Activated CD8-positive, alpha-beta memory T cell treated with anti-CD3 and anti-CD28 coated beads, Interleukin-2, amount 50 U/mL, for 24 hours (primary cell): ENCODE results near the gene C7orf57.
"Not testable (repeated sequence)": the region's sequence is repeated elsewhere in the genome, so short reads cannot be mapped to it uniquely, and the experiment has no call there.

Experiments
- DNase-seq: peaks from one replicate; pipeline ENCODE4 v3.0.0-alpha.2; 2020; ENCODE audit errors: extremely low read depth

C7orf57 gene

GRCh38 chr7:48035301-48035966 is at the start of gene C7orf57:
TSS of gene C7orf57 (plus strand) at chr7:48035543. CDS start at chr7:48036309, 766 bp downstream.
- peak; percentile 56 for DNase-seq

GRCh38 chr7:47988496-47989386 is 46.6 kb upstream of the C7orf57 start:
- no peak for DNase-seq

- not testable (repeated sequence) for DNase-seq
These were observed 45.5 kb upstream of the C7orf57 start for GRCh38 chr7:47989607-47990400.

- DNase-seq, result no peak
These were observed 44.8 kb upstream of the C7orf57 start for GRCh38 chr7:47990592-47990991.

GRCh38 chr7:47991270-47991669 is 44.1 kb upstream of the C7orf57 start:
- DNase-seq, result no peak

GRCh38 chr7:47991741-47992311 is 43.5 kb upstream of the C7orf57 start:
- DNase-seq, result peak; percentile 67

GRCh38 chr7:47992446-47992845 is 42.9 kb upstream of the C7orf57 start:
- no peak for DNase-seq

- no peak for DNase-seq
These were observed 35.9 kb upstream of the C7orf57 start for GRCh38 chr7:47999413-47999812.

GRCh38 chr7:48000164-48000563 is 35.2 kb upstream of the C7orf57 start:
- not testable (repeated sequence) for DNase-seq

GRCh38 chr7:48004032-48004431 is 31.3 kb upstream of the C7orf57 start:
- DNase-seq, result no peak

- no peak for DNase-seq
These were observed 30.7 kb upstream of the C7orf57 start for GRCh38 chr7:48004638-48005037.

GRCh38 chr7:48006866-48007265 is 28.5 kb upstream of the C7orf57 start:
- DNase-seq, result no peak

GRCh38 chr7:48009257-48009656 is 26.1 kb upstream of the C7orf57 start:
- DNase-seq, result no peak

- DNase-seq, result no peak
These were observed 25.4 kb upstream of the C7orf57 start for GRCh38 chr7:48009954-48010353.

- DNase-seq, result no peak
These were observed 24.0 kb upstream of the C7orf57 start for GRCh38 chr7:48011323-48011722.

GRCh38 chr7:48011951-48012350 is 23.4 kb upstream of the C7orf57 start:
- DNase-seq, result no peak

GRCh38 chr7:48016641-48017040 is 18.7 kb upstream of the C7orf57 start:
- no peak for DNase-seq

GRCh38 chr7:48017674-48018073 is 17.7 kb upstream of the C7orf57 start:
- DNase-seq, result no peak

- no peak for DNase-seq
These were observed 9.7 kb upstream of the C7orf57 start for GRCh38 chr7:48025624-48026023.

GRCh38 chr7:48028938-48029337 is 6.4 kb upstream of the C7orf57 start, which contains the start of gene SUN3:
TSS of gene SUN3 (minus strand) at chr7:48029107. CDS start at chr7:48028938, 169 bp downstream.
- no peak for DNase-seq

- no peak for DNase-seq
These were observed 4.2 kb upstream of the C7orf57 start for GRCh38 chr7:48031111-48031510.

- no peak for DNase-seq
These were observed 1.4 kb upstream of the C7orf57 start for GRCh38 chr7:48033922-48034321.
